CD14-positive monocyte (primary cell): ENCODE measurements around the gene S1PR2. TPM values are rescaled to one million over a fixed set of nuclear protein-coding genes. Genes with fewer than 3 reads are reported as not detected.

Source experiments
- DNase-seq, 3 donors: peaks; one replicate each; pipeline ENCODE4 v3.0.0-alpha.2; 2011 to 2022
- H2AFZ ChIP-seq: 2 replicates; pipeline ENCODE4 v1.6.0; 2012; ENCODE audit warnings: mild to moderate bottlenecking, low read depth, low read length, inconsistent platforms; ENCODE audit not compliant: insufficient read depth, poor library complexity, severe bottlenecking
- H3K27ac ChIP-seq, 2 donors: 1 replicate in 1 of 2; 2 replicates in 1 of 2; pipeline ENCODE4 v1.5.1; 2012 to 2013; ENCODE audit warnings: low read length in 2 of 2, control low read depth in 1 of 2, inconsistent platforms in 1 of 2, low read depth in 1 of 2, mild to moderate bottlenecking in 1 of 2
- H3K27me3 ChIP-seq, 2 donors: one replicate each; pipeline versions ENCODE4 v1.6.0 to v1.6.1; 2011 to 2013; ENCODE audit warnings: low read length in 2 of 2; ENCODE audit not compliant: control insufficient read depth in 2 of 2, insufficient read depth in 2 of 2
- H3K36me3 ChIP-seq, 2 donors: replicated peaks in 1 of 2; 1 replicate in 1 of 2; 2 replicates in 1 of 2; pipeline versions ENCODE4 v1.5.1 to v1.6.1; 2012 to 2013; ENCODE audit warnings: low read length in 2 of 2, control low read depth in 1 of 2, inconsistent platforms in 1 of 2, mild to moderate bottlenecking in 1 of 2; ENCODE audit not compliant: insufficient read depth in 2 of 2, control insufficient read depth in 1 of 2
- H3K4me1 ChIP-seq, 2 donors: 1 replicate in 1 of 2; 2 replicates in 1 of 2; pipeline versions ENCODE4 v1.5.1 to v1.6.1; 2012 to 2013; ENCODE audit warnings: low read length in 2 of 2, control low read depth in 1 of 2, inconsistent platforms in 1 of 2, mild to moderate bottlenecking in 1 of 2, moderate library complexity in 1 of 2; ENCODE audit not compliant: insufficient read depth in 2 of 2, control insufficient read depth in 1 of 2
- H3K4me2 ChIP-seq: replicated peaks from 2 replicates; pipeline ENCODE3; 2012; ENCODE audit warnings: low read length, moderate library complexity, mild to moderate bottlenecking; ENCODE audit not compliant: poor library complexity, severe bottlenecking; ENCODE audit errors: extremely low read depth
- H3K4me3 ChIP-seq, 3 experiments: fragments of 200-600 bp in 1 of 3; sonication (generic) in 1 of 3; replicated peaks in 1 of 3; 1 replicate in 2 of 3; 2 replicates in 1 of 3; pipeline ENCODE4 v1.5.1; 2011 to 2013; ENCODE audit warnings: low read length in 3 of 3, mild to moderate bottlenecking in 3 of 3, control low read depth in 2 of 3, low read depth in 2 of 3, inconsistent platforms in 1 of 3, moderate library complexity in 1 of 3
- H3K79me2 ChIP-seq: 2 replicates; pipeline ENCODE4 v1.6.0; 2012; ENCODE audit warnings: mild to moderate bottlenecking, control low read depth, inconsistent platforms, low read length, moderate library complexity; ENCODE audit not compliant: insufficient read depth
- H3K9ac ChIP-seq: 2 replicates; pipeline ENCODE4 v1.6.0; 2017; ENCODE audit warnings: low read length, mild to moderate bottlenecking; ENCODE audit not compliant: insufficient read depth, poor library complexity, severe bottlenecking
- H3K9me3 ChIP-seq, 2 donors: replicated peaks in 1 of 2; 1 replicate in 1 of 2; 2 replicates in 1 of 2; pipeline versions ENCODE4 v1.5.1 to v1.6.1; 2012 to 2013; ENCODE audit warnings: low read length in 2 of 2, control low read depth in 1 of 2; ENCODE audit not compliant: control insufficient read depth in 1 of 2, insufficient read depth in 1 of 2
- H4K20me1 ChIP-seq: 2 replicates; pipeline ENCODE4 v1.6.0; 2012; ENCODE audit warnings: mild to moderate bottlenecking, low read length, control low read depth, moderate library complexity; ENCODE audit not compliant: insufficient read depth
- H3K27ac Mint-ChIP-seq, 7 donors: one replicate each; pipeline ENCODE4 v1.8.0; 2020; ENCODE audit warnings: mild to moderate bottlenecking in 7 of 7, mixed read lengths in 7 of 7, moderate library complexity in 6 of 7, inconsistent platforms in 2 of 7
- H3K27me3 Mint-ChIP-seq, 3 donors: one replicate each; pipeline ENCODE4 v1.8.0; 2021 to 2022; ENCODE audit warnings: low read depth in 3 of 3, mild to moderate bottlenecking in 3 of 3, mixed read lengths in 3 of 3, moderate library complexity in 3 of 3, inconsistent platforms in 1 of 3
- H3K36me3 Mint-ChIP-seq, 2 donors: one replicate each; pipeline ENCODE4 v1.8.0; 2020; ENCODE audit warnings: mixed read lengths in 2 of 2, inconsistent platforms in 1 of 2, mild to moderate bottlenecking in 1 of 2
- H3K4me1 Mint-ChIP-seq: one replicate; pipeline ENCODE4 v1.8.0; 2020; ENCODE audit warnings: mild to moderate bottlenecking, mixed read lengths
- H3K4me3 Mint-ChIP-seq, 2 donors: one replicate each; pipeline ENCODE4 v1.8.0; 2020; ENCODE audit warnings: mild to moderate bottlenecking in 2 of 2, mixed read lengths in 2 of 2, moderate library complexity in 1 of 2
- H3K9me3 Mint-ChIP-seq, 7 donors: one replicate each; pipeline ENCODE4 v1.8.0; 2020 to 2022; ENCODE audit warnings: mixed read lengths in 7 of 7, mild to moderate bottlenecking in 6 of 7, moderate library complexity in 6 of 7, inconsistent platforms in 2 of 7
- CTCF ChIP-seq: fragments of 200-600 bp; IDR thresholded peaks from one replicate; pipeline ENCODE4 v1.8.0; 2022; ENCODE audit warnings: antibody characterized with exemption, mild to moderate bottlenecking
- WGBS: methylation state at CpG from one replicate; pipeline ENCODE4 v1.1.5; 2013; ENCODE audit warnings: missing lambda C conversion rate; ENCODE audit not compliant: insufficient coverage; 5-methylcytosine and 5-hydroxymethylcytosine counted together
- intact Hi-C, 2 donors: fragments of 100-400 bp; cut with micrococcal nuclease; formaldehyde crosslinking; loops; one replicate each; pipeline versions ENCODE4 v1.15.0 to v1.15.1; 2023
- polyA plus RNA-seq, 3 donors: library from polyadenylated mRNA; depleted of rRNA in 1 of 3; unstranded in 2 of 3; stranded (reverse) in 1 of 3; fragments of 300-500 nt in 2 of 3; fragments of >200 nt in 1 of 3; fragmentation: Illumina TruSeq in 2 of 3; gene quantifications; 1 replicate in 2 of 3; 2 replicates in 1 of 3; pipeline ENCODE4 v1.2.3, GENCODE V29; 2012 to 2021

S1PR2 gene
- polyA plus RNA-seq, 3 donors, result 0.40 to 2.0 (median 0.55) TPM

- H3K27ac ChIP-seq, result no peak overlapping the region
- no peaks in the 10 kb centered on the region for H3K36me3 ChIP-seq
- H3K27ac Mint-ChIP-seq, result no peak overlapping the region
- peaks cover 0 to 3% of the 10 kb centered on the region in 2 donors for H3K36me3 Mint-ChIP-seq
- H3K9ac ChIP-seq, result no peak overlapping the region
- H2AFZ ChIP-seq, result no peak overlapping the region
- no peaks in the 10 kb centered on the region for H3K27me3 ChIP-seq
- H3K4me1 ChIP-seq, result peaks cover 28% of the 10 kb centered on the region in 2 donors
- intact Hi-C loops, result no loop called here
- TF ChIP-seq CTCF, result no peak
- H4K20me1 ChIP-seq, result no peaks in the 10 kb centered on the region
- no peak overlapping the region for H3K4me3 Mint-ChIP-seq
- WGBS, result 97% methylated on average over 10 of the region's 10 CpGs
- peaks cover 4 to 7% of the 10 kb centered on the region in 2 donors for H3K9me3 ChIP-seq
- H3K27me3 Mint-ChIP-seq, result peaks cover 0 to 6% (median 6%) of the 10 kb centered on the region in 3 donors
- no peak overlapping the region for H3K4me3 ChIP-seq
- DNase-seq, result peak in 1 of 3 donors; percentile 26
- peaks cover 27% of the 10 kb centered on the region for H3K4me1 Mint-ChIP-seq
- H3K9me3 Mint-ChIP-seq, result peaks cover 5 to 11% (median 8%) of the 10 kb centered on the region in 7 donors
- H3K4me2 ChIP-seq, result no peak overlapping the region
- H3K79me2 ChIP-seq, result no peaks in the 10 kb centered on the region
These were observed 24.8 kb downstream of the S1PR2 start for GRCh38 chr19:10206226-10206885.

- 100% methylated on average over 2 of the region's 4 CpGs for WGBS
These were observed 25.5 kb downstream of the S1PR2 start for GRCh38 chr19:10205636-10206035.

More at GRCh38 chr19:10205636-10206035, 25.5 kb downstream of the S1PR2 start:
- H3K4me1 ChIP-seq, result peaks cover 20 to 21% of the 10 kb centered on the region in 2 donors
- peaks cover 26% of the 10 kb centered on the region for H3K4me1 Mint-ChIP-seq
- H4K20me1 ChIP-seq, result no peaks in the 10 kb centered on the region
- no peak overlapping the region for H3K4me3 Mint-ChIP-seq
- no peak for TF ChIP-seq CTCF
- no peak overlapping the region for H3K4me2 ChIP-seq
- no peak overlapping the region for H3K27ac ChIP-seq
- no peaks in the 10 kb centered on the region for H3K36me3 ChIP-seq
- no peak overlapping the region for H2AFZ ChIP-seq
- no peaks in the 10 kb centered on the region for H3K27me3 ChIP-seq
- no peak overlapping the region for H3K9ac ChIP-seq
- no peak overlapping the region for H3K27ac Mint-ChIP-seq
- H3K9me3 ChIP-seq, result peaks cover 4 to 7% of the 10 kb centered on the region in 2 donors
- peaks cover 0 to 8% (median 3%) of the 10 kb centered on the region in 3 donors for H3K27me3 Mint-ChIP-seq
- H3K9me3 Mint-ChIP-seq, result peaks cover 5 to 11% (median 8%) of the 10 kb centered on the region in 7 donors
- H3K79me2 ChIP-seq, result no peaks in the 10 kb centered on the region
- H3K36me3 Mint-ChIP-seq, result peaks cover 0 to 3% of the 10 kb centered on the region in 2 donors
- DNase-seq, result no peak
- intact Hi-C loops, result no loop called here
- H3K4me3 ChIP-seq, result no peak overlapping the region
